ENCODE data around the gene ABCG8.

DNA sequence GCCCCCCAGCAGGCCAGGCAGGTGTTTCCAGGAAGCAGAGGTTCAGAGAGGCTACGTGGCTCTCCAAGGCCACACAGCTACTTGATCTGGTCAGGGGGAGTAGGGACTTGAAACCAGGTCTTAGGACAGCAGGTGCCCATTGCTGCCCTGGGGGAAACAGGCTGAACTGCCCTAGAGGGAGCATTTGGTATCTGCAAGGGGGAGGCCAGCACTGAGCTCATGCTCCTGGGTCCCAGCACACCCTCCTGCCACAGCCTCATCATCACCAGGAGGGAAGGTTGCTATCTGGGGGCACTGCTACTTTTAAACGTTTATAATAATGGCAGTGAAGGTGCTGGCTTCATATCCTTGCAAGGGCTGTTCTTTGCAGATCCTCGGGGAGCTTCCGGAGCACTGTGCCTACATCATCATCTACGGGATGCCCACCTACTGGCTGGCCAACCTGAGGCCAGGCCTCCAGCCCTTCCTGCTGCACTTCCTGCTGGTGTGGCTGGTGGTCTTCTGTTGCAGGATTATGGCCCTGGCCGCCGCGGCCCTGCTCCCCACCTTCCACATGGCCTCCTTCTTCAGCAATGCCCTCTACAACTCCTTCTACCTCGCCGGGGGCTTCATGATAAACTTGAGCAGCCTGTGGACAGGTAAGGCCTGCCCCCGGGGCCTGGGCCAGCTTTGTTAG lies 36.1 kb downstream of the ABCG8 start:
- no peak for TF ChIP-seq CTCF (IDR thresholded peaks at IDR 0.05 in 4 of 5, conservative IDR thresholded peaks at IDR 0.05 in 1 of 5)
- no peak for TF ChIP-seq POLR2A (IDR thresholded peaks at IDR 0.05)

Data from gastrocnemius medialis (tissue), 4 donors.